Stimulated activated CD8-positive, alpha-beta memory T cell treated with anti-CD3 and anti-CD28 coated beads, Interleukin-4, amount 100 ng/mL, for 1 hour (primary cell): ENCODE data around the gene JHY.
A peak's percentile ranks its signal among the peaks of the same experiment; 100 is the strongest.
"Not testable (repeated sequence)": the region's sequence is repeated elsewhere in the genome, so short reads cannot be mapped to it uniquely, and the experiment has no call there.

Source experiments
- DNase-seq, 2 donors: peaks; one replicate each; pipeline ENCODE4 v3.0.0-alpha.2; 2020; ENCODE audit warnings: low read depth in 2 of 2, low spot score in 1 of 2

JHY gene

GRCh38 chr11:122882189-122882856 is at the start of gene JHY:
TSS of gene JHY (plus strand) at chr11:122882759. CDS start at chr11:122885850, 3,091 bp downstream.
- DNase-seq, result peak in 1 of 2 donors; percentile 17

GRCh38 chr11:122833846-122834464 is 48.6 kb upstream of the JHY start:
- DNase-seq, result no peak

GRCh38 chr11:122836916-122837315 is 45.6 kb upstream of the JHY start:
- no peak for DNase-seq

GRCh38 chr11:122837528-122838346 is 44.8 kb upstream of the JHY start:
- DNase-seq, result no peak

- DNase-seq, result peak in 1 of 2 donors; percentile 31
Observed at GRCh38 chr11:122843281-122844141, 39.0 kb upstream of the JHY start.

- no peak for DNase-seq
Observed at GRCh38 chr11:122847466-122847865, 35.1 kb upstream of the JHY start.

- DNase-seq, result no peak
Observed at GRCh38 chr11:122848186-122848585, 34.4 kb upstream of the JHY start.

GRCh38 chr11:122850076-122850631 is 32.4 kb upstream of the JHY start:
- no peak for DNase-seq

- DNase-seq, result no peak
Observed at GRCh38 chr11:122851366-122851966, 31.1 kb upstream of the JHY start.

GRCh38 chr11:122852074-122852795 is 30.3 kb upstream of the JHY start:
- no peak for DNase-seq

- DNase-seq, result no peak
Observed at GRCh38 chr11:122852796-122853160, 29.8 kb upstream of the JHY start.

- DNase-seq, result no peak
Observed at GRCh38 chr11:122853261-122853660, 29.3 kb upstream of the JHY start.

- no peak for DNase-seq
Observed at GRCh38 chr11:122853971-122854446, 28.6 kb upstream of the JHY start.

GRCh38 chr11:122861631-122862030 is 20.9 kb upstream of the JHY start:
- DNase-seq, result no peak

GRCh38 chr11:122862091-122862490 is 20.5 kb upstream of the JHY start:
- no peak for DNase-seq

GRCh38 chr11:122863154-122863553 is 19.4 kb upstream of the JHY start:
- DNase-seq, result not testable (repeated sequence)

- no peak for DNase-seq
Observed at GRCh38 chr11:122863704-122864326, 18.7 kb upstream of the JHY start.

GRCh38 chr11:122864386-122865115 is 18.0 kb upstream of the JHY start:
- no peak for DNase-seq

GRCh38 chr11:122869622-122870021 is 12.9 kb upstream of the JHY start:
- DNase-seq, result no peak
